Measurements from ENCODE around the gene GUCY1B1.
"Not testable (repeated sequence)": the region's sequence is repeated elsewhere in the genome, so short reads cannot be mapped to it uniquely, and the experiment has no call there.

GUCY1B1 gene

GRCh38 chr4:155785828-155786227, 27.0 kb downstream of the GUCY1B1 start:
- Histone ChIP-seq H3K27me3 (no peaks in the 10 kb centered on the region), H3K4me1 (peaks cover 8% of the 10 kb centered on the region), H3K4me3 (ENCODE audit: low read depth, low read length) (no peak overlapping the region), H3K36me3 (no peaks in the 10 kb centered on the region), H3K9me3 (no peaks in the 10 kb centered on the region)
- no peak for DNase-seq
- TF ChIP-seq CTCF (IDR thresholded peaks at IDR 0.05; ENCODE audit: low read depth, low read length) = no peak

- Histone ChIP-seq H3K4me3 (ENCODE audit: low read depth, low read length) (no peak overlapping the region), H3K4me1 (peaks cover 8% of the 10 kb centered on the region; the same call in 1 of the 2 replicates), H3K27me3 (no peaks in the 10 kb centered on the region), H3K36me3 (no peaks in the 10 kb centered on the region), H3K9me3 (no peaks in the 10 kb centered on the region)
- TF ChIP-seq CTCF (IDR thresholded peaks at IDR 0.05; ENCODE audit: low read depth, low read length) = peak; percentile 99
- peak; percentile 18 for DNase-seq
Observed at GRCh38 chr4:155787113-155787710, 28.4 kb downstream of the GUCY1B1 start.

- TF ChIP-seq CTCF (IDR thresholded peaks at IDR 0.05; ENCODE audit: low read depth, low read length) = no peak
- no peak overlapping the region for H3K4me3 ChIP-seq (ENCODE audit: low read depth, low read length)
- H3K4me1 ChIP-seq = peaks cover 2% of the 10 kb centered on the region; the same call in 1 of the 2 replicates
- no peaks in the 10 kb centered on the region for H3K36me3 ChIP-seq
- H3K27me3 ChIP-seq = no peaks in the 10 kb centered on the region
- no peaks in the 10 kb centered on the region for H3K9me3 ChIP-seq
- DNase-seq = no peak
Observed at GRCh38 chr4:155789391-155789790, 30.6 kb downstream of the GUCY1B1 start.

- peaks cover 2% of the 10 kb centered on the region; the same call in 1 of the 2 replicates for H3K4me1 ChIP-seq
- no peaks in the 10 kb centered on the region for H3K9me3 ChIP-seq
- H3K27me3 ChIP-seq = no peaks in the 10 kb centered on the region
- H3K4me3 ChIP-seq (ENCODE audit: low read depth, low read length) = no peak overlapping the region
- no peak for TF ChIP-seq CTCF (IDR thresholded peaks at IDR 0.05; ENCODE audit: low read depth, low read length)
- H3K36me3 ChIP-seq = no peaks in the 10 kb centered on the region
- no peak for DNase-seq
Observed at GRCh38 chr4:155789982-155790381, 31.2 kb downstream of the GUCY1B1 start.

- TF ChIP-seq CTCF (IDR thresholded peaks at IDR 0.05; ENCODE audit: low read depth, low read length) = no peak
Observed at GRCh38 chr4:155794589-155795236, 35.9 kb downstream of the GUCY1B1 start.

GRCh38 chr4:155795991-155796390, 37.2 kb downstream of the GUCY1B1 start:
- H3K4me1 ChIP-seq = no peaks in the 10 kb centered on the region
- TF ChIP-seq CTCF (IDR thresholded peaks at IDR 0.05; ENCODE audit: low read depth, low read length) = peak; percentile 62
- H3K36me3 ChIP-seq = no peaks in the 10 kb centered on the region
- H3K4me3 ChIP-seq (ENCODE audit: low read depth, low read length) = no peak overlapping the region
- DNase-seq = no peak
- H3K27me3 ChIP-seq = no peaks in the 10 kb centered on the region
- H3K9me3 ChIP-seq = no peaks in the 10 kb centered on the region

More at GRCh38 chr4:155794589-155795236, 35.9 kb downstream of the GUCY1B1 start:
- no peak for DNase-seq
- Histone ChIP-seq H3K36me3 (no peaks in the 10 kb centered on the region), H3K9me3 (no peaks in the 10 kb centered on the region), H3K4me1 (no peaks in the 10 kb centered on the region), H3K27me3 (no peaks in the 10 kb centered on the region), H3K4me3 (ENCODE audit: low read depth, low read length) (no peak overlapping the region)

GRCh38 chr4:155797581-155797980, 38.8 kb downstream of the GUCY1B1 start:
- not testable (repeated sequence) for DNase-seq, H3K36me3 ChIP-seq, H3K4me1 ChIP-seq

More at GRCh38 chr4:155797581-155797980, 38.8 kb downstream of the GUCY1B1 start:
- not testable (repeated sequence) for H3K4me3 ChIP-seq (ENCODE audit: low read depth, low read length); H3K9me3 ChIP-seq; H3K27me3 ChIP-seq

Measured in BE2C (cell line).